Measurements from ENCODE around the gene SWI5. TPM values are rescaled to one million over a fixed set of nuclear protein-coding genes. Genes with fewer than 3 reads are reported as not detected.

Gene SWI5
- total and polyA plus RNA-seq, 9 of the 15 experiments (the other 6 are each of a cell fraction or from before 2014, with no cell fraction given): 62.8 to 133 (median 95.9) TPM

DNA sequence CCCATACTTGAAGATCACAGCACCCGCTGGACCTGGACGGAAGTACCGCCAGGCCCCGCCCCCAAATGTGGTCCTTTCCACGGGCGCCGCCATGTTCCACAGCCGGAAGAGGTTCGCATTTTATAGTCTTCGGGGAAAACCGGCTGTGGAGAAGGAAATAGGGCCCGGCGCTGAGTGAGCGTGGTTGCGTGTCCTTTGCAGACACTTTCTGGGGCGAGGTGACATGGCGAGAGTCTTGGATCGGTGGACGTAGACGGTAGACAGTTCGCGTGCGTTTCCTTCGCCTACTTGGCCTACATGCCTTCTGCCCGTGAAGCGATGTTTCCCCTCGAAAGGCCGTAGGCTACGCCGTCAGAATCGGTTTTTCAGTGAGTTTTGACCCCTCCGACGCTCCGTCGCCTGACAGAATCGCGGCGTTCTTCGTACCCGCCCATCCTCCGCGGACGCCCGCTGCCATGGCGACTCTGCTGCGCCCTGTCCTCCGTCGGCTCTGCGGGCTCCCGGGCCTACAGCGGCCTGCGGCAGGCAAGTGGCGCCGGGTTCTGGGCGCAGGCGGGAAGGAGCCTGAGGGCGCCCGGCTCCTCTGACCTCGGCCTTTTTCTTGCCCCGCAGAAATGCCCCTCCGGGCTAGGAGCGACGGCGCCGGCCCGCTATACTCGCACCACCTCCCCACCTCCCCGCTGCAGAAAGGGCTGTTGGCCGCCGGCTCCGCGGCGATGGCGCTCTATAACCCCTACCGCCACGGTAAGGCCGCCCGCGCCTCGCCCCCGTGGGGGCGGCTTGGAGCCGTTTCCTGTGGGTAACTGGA, 46.5 kb downstream of the SWI5 start, which contains the start of the genes COQ4 and TRUB2 (continued):
- TF ChIP-seq, protein P1, sequence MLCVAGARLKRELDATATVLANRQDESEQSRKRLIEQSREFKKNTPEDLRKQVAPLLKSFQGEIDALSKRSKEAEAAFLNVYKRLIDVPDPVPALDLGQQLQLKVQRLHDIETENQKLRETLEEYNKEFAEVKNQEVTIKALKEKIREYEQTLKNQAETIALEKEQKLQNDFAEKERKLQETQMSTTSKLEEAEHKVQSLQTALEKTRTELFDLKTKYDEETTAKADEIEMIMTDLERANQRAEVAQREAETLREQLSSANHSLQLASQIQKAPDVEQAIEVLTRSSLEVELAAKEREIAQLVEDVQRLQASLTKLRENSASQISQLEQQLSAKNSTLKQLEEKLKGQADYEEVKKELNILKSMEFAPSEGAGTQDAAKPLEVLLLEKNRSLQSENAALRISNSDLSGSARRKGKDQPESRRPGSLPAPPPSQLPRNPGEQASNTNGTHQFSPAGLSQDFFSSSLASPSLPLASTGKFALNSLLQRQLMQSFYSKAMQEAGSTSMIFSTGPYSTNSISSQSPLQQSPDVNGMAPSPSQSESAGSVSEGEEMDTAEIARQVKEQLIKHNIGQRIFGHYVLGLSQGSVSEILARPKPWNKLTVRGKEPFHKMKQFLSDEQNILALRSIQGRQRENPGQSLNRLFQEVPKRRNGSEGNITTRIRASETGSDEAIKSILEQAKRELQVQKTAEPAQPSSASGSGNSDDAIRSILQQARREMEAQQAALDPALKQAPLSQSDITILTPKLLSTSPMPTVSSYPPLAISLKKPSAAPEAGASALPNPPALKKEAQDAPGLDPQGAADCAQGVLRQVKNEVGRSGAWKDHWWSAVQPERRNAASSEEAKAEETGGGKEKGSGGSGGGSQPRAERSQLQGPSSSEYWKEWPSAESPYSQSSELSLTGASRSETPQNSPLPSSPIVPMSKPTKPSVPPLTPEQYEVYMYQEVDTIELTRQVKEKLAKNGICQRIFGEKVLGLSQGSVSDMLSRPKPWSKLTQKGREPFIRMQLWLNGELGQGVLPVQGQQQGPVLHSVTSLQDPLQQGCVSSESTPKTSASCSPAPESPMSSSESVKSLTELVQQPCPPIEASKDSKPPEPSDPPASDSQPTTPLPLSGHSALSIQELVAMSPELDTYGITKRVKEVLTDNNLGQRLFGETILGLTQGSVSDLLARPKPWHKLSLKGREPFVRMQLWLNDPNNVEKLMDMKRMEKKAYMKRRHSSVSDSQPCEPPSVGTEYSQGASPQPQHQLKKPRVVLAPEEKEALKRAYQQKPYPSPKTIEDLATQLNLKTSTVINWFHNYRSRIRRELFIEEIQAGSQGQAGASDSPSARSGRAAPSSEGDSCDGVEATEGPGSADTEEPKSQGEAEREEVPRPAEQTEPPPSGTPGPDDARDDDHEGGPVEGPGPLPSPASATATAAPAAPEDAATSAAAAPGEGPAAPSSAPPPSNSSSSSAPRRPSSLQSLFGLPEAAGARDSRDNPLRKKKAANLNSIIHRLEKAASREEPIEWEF (CRISPR knock-in tag; IDR thresholded peaks at IDR 0.05): no peak
- TF ChIP-seq RCOR1 (IDR thresholded peaks at IDR 0.05; ENCODE audit: borderline replicate concordance in 1 of 2, low read depth in 2 of 2, low read length in 2 of 2) (peak; percentile 36 to 60; a peak in 2 of 4 replicates), HNRNPL (IDR thresholded peaks at IDR 0.05; ENCODE audit: low read depth, low read length) (no peak), ZSCAN32 (CRISPR knock-in tag; IDR thresholded peaks at IDR 0.05) (peak; percentile 73), KLF13 (tag; IDR thresholded peaks at IDR 0.05; ENCODE audit: borderline replicate concordance, low read depth) (peak; percentile 99), HIVEP1 (CRISPR knock-in tag; IDR thresholded peaks at IDR 0.05) (no peak), POLR2AphosphoS5 (IDR thresholded peaks at IDR 0.05; ENCODE audit: control insufficient read depth, insufficient read depth, low read depth, low read length) (no peak), KAT2B (IDR thresholded peaks at IDR 0.05; ENCODE audit: low read depth, low read length) (no peak), FUS (optimal IDR thresholded peaks at IDR 0.05; ENCODE audit: low read depth, low read length) (no peak), HCFC1 (IDR thresholded peaks at IDR 0.05; ENCODE audit: low read depth, low read length) (peak; percentile 96), BRD4 (IDR thresholded peaks at IDR 0.05) (peak; percentile 90)
- TF ChIP-seq, protein P2, sequence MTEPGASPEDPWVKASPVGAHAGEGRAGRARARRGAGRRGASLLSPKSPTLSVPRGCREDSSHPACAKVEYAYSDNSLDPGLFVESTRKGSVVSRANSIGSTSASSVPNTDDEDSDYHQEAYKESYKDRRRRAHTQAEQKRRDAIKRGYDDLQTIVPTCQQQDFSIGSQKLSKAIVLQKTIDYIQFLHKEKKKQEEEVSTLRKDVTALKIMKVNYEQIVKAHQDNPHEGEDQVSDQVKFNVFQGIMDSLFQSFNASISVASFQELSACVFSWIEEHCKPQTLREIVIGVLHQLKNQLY (CRISPR knock-in tag; conservative IDR thresholded peaks at IDR 0.05): peak in 1 of 2 experiments; percentile 89; a peak in 1 of 4 replicates
- TF ChIP-seq, protein P3, sequence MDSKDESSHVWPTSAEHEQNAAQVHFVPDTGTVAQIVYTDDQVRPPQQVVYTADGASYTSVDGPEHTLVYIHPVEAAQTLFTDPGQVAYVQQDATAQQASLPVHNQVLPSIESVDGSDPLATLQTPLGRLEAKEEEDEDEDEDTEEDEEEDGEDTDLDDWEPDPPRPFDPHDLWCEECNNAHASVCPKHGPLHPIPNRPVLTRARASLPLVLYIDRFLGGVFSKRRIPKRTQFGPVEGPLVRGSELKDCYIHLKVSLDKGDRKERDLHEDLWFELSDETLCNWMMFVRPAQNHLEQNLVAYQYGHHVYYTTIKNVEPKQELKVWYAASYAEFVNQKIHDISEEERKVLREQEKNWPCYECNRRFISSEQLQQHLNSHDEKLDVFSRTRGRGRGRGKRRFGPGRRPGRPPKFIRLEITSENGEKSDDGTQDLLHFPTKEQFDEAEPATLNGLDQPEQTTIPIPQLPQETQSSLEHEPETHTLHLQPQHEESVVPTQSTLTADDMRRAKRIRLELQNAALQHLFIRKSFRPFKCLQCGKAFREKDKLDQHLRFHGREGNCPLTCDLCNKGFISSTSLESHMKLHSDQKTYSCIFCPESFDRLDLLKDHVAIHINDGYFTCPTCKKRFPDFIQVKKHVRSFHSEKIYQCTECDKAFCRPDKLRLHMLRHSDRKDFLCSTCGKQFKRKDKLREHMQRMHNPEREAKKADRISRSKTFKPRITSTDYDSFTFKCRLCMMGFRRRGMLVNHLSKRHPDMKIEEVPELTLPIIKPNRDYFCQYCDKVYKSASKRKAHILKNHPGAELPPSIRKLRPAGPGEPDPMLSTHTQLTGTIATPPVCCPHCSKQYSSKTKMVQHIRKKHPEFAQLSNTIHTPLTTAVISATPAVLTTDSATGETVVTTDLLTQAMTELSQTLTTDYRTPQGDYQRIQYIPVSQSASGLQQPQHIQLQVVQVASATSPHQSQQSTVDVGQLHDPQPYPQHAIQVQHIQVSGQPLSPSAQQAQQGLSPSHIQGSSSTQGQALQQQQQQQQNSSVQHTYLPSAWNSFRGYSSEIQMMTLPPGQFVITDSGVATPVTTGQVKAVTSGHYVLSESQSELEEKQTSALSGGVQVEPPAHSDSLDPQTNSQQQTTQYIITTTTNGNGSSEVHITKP (IDR thresholded peaks at IDR 0.05; ENCODE audit: partially characterized antibody): no peak
- TF ChIP-seq, protein P4, sequence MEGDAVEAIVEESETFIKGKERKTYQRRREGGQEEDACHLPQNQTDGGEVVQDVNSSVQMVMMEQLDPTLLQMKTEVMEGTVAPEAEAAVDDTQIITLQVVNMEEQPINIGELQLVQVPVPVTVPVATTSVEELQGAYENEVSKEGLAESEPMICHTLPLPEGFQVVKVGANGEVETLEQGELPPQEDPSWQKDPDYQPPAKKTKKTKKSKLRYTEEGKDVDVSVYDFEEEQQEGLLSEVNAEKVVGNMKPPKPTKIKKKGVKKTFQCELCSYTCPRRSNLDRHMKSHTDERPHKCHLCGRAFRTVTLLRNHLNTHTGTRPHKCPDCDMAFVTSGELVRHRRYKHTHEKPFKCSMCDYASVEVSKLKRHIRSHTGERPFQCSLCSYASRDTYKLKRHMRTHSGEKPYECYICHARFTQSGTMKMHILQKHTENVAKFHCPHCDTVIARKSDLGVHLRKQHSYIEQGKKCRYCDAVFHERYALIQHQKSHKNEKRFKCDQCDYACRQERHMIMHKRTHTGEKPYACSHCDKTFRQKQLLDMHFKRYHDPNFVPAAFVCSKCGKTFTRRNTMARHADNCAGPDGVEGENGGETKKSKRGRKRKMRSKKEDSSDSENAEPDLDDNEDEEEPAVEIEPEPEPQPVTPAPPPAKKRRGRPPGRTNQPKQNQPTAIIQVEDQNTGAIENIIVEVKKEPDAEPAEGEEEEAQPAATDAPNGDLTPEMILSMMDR (IDR thresholded peaks at IDR 0.05 in 2 of 3, conservative IDR thresholded peaks at IDR 0.05 in 1 of 3; ENCODE audit: insufficient read depth in 2 of 3, low read depth in 1 of 3, low read length in 3 of 3): peak in 2 of 3 experiments; percentile 32 to 37; a peak in 4 of 6 replicates
